ENCODE data around the gene ENOPH1. TPM values are rescaled to one million over a fixed set of nuclear protein-coding genes. Genes with fewer than 3 reads are reported as not detected.

Gene ENOPH1
- total RNA-seq, 1 donor = 38.4 TPM

GRCh38 chr4:82481506-82481840 is 51.1 kb downstream of the ENOPH1 start:
- Histone ChIP-seq H3K4me2 (ENCODE audit: insufficient read depth, low read length) (no peak overlapping the region), H4K20me1 (ENCODE audit: insufficient read depth, low read length) (no peaks in the 10 kb centered on the region), H3K4me1 (ENCODE audit: insufficient read depth, low read length) (no peaks in the 10 kb centered on the region), H3K27me3 (ENCODE audit: insufficient read depth, low read length) (no peaks in the 10 kb centered on the region), H3K79me2 (ENCODE audit: insufficient read depth, low read length) (no peaks in the 10 kb centered on the region), H3K27ac (ENCODE audit: low read depth, low read length) (no peak overlapping the region), H3K4me3 (ENCODE audit: insufficient read depth, low read length) (no peak overlapping the region), H3K36me3 (ENCODE audit: insufficient read depth, low read length) (no peaks in the 10 kb centered on the region), H3K9me3 (ENCODE audit: low read depth, low read length) (no peaks in the 10 kb centered on the region), H2AFZ (ENCODE audit: low read length) (no peak overlapping the region)
- no peak for TF ChIP-seq CTCF (IDR thresholded peaks at IDR 0.05; ENCODE audit: extremely low read depth, low read depth, low read length)
- no peak for DNase-seq (ENCODE audit: insufficient read length, low spot score, missing footprints)

GRCh38 chr4:82482387-82482786 is 52.0 kb downstream of the ENOPH1 start:
- H3K27me3 ChIP-seq (ENCODE audit: insufficient read depth, low read length) = no peaks in the 10 kb centered on the region
- no peak overlapping the region for H2AFZ ChIP-seq (ENCODE audit: low read length)
- no peak overlapping the region for H3K27ac ChIP-seq (ENCODE audit: low read depth, low read length)
- no peak overlapping the region for H3K4me2 ChIP-seq (ENCODE audit: insufficient read depth, low read length)
- no peaks in the 10 kb centered on the region for H3K9me3 ChIP-seq (ENCODE audit: low read depth, low read length)
- no peak for TF ChIP-seq CTCF (IDR thresholded peaks at IDR 0.05; ENCODE audit: extremely low read depth, low read depth, low read length)
- H3K79me2 ChIP-seq (ENCODE audit: insufficient read depth, low read length) = no peaks in the 10 kb centered on the region
- DNase-seq (ENCODE audit: insufficient read length, low spot score, missing footprints) = peak; percentile 25
- no peaks in the 10 kb centered on the region for H3K4me1 ChIP-seq (ENCODE audit: insufficient read depth, low read length)
- no peaks in the 10 kb centered on the region for H4K20me1 ChIP-seq (ENCODE audit: insufficient read depth, low read length)
- no peaks in the 10 kb centered on the region for H3K36me3 ChIP-seq (ENCODE audit: insufficient read depth, low read length)
- no peak overlapping the region for H3K4me3 ChIP-seq (ENCODE audit: insufficient read depth, low read length)

GRCh38 chr4:82484996-82485783 is 54.8 kb downstream of the ENOPH1 start:
- Histone ChIP-seq H3K79me2 (ENCODE audit: insufficient read depth, low read length) (no peaks in the 10 kb centered on the region), H2AFZ (ENCODE audit: low read length) (no peak overlapping the region), H3K36me3 (ENCODE audit: insufficient read depth, low read length) (no peaks in the 10 kb centered on the region), H3K27me3 (ENCODE audit: insufficient read depth, low read length) (no peaks in the 10 kb centered on the region), H3K4me3 (ENCODE audit: insufficient read depth, low read length) (no peak overlapping the region), H3K4me1 (ENCODE audit: insufficient read depth, low read length) (no peaks in the 10 kb centered on the region), H3K9me3 (ENCODE audit: low read depth, low read length) (no peaks in the 10 kb centered on the region), H3K4me2 (ENCODE audit: insufficient read depth, low read length) (no peak overlapping the region), H4K20me1 (ENCODE audit: insufficient read depth, low read length) (no peaks in the 10 kb centered on the region), H3K27ac (ENCODE audit: low read depth, low read length) (no peak overlapping the region)
- no peak for TF ChIP-seq CTCF (IDR thresholded peaks at IDR 0.05; ENCODE audit: extremely low read depth, low read depth, low read length)
- DNase-seq (ENCODE audit: insufficient read length, low spot score, missing footprints) = no peak

- Histone ChIP-seq H3K9me3 (ENCODE audit: low read depth, low read length) (no peaks in the 10 kb centered on the region), H3K27ac (ENCODE audit: low read depth, low read length) (no peak overlapping the region), H3K79me2 (ENCODE audit: insufficient read depth, low read length) (no peaks in the 10 kb centered on the region), H3K36me3 (ENCODE audit: insufficient read depth, low read length) (no peaks in the 10 kb centered on the region), H2AFZ (ENCODE audit: low read length) (no peak overlapping the region), H3K27me3 (ENCODE audit: insufficient read depth, low read length) (no peaks in the 10 kb centered on the region), H4K20me1 (ENCODE audit: insufficient read depth, low read length) (no peaks in the 10 kb centered on the region), H3K4me1 (ENCODE audit: insufficient read depth, low read length) (peaks cover 6% of the 10 kb centered on the region), H3K4me2 (ENCODE audit: insufficient read depth, low read length) (no peak overlapping the region), H3K4me3 (ENCODE audit: insufficient read depth, low read length) (no peak overlapping the region)
- no peak for TF ChIP-seq CTCF (IDR thresholded peaks at IDR 0.05; ENCODE audit: extremely low read depth, low read depth, low read length)
- no peak for DNase-seq (ENCODE audit: insufficient read length, low spot score, missing footprints)
These were observed 58.7 kb downstream of the ENOPH1 start for GRCh38 chr4:82489076-82489475.

Data from osteoblast (primary cell).